Stimulated activated CD8-positive, alpha-beta memory T cell treated with anti-CD3 and anti-CD28 coated beads, Interleukin-4, amount 100 ng/mL, for 24 hours (primary cell): ENCODE measurements around the gene DNAH6.

Experiments used
- DNase-seq: peaks from one replicate; pipeline ENCODE4 v3.0.0-alpha.2; 2020; ENCODE audit warnings: low read depth

DNAH6 gene

DNA sequence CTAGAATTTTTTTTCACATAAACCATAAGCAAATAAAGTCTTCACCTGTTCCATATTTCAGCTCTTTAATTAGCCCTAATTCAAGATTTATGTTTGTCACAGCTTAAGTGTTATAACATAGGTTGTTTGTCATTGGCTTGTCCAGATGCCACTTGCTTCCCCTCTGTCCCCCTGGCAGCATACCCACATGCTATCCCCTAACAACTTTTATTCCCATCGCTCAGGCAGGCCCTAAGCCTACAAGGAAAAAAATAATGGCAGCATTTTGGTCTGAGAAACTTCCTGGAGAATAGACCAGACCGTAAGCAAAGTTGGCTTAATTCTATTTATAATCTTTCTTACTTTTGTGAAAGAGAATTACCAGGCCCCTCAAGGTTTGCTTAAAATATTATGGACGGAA, 173.9 kb downstream of the DNAH6 start:
- DNase-seq = no peak

DNA sequence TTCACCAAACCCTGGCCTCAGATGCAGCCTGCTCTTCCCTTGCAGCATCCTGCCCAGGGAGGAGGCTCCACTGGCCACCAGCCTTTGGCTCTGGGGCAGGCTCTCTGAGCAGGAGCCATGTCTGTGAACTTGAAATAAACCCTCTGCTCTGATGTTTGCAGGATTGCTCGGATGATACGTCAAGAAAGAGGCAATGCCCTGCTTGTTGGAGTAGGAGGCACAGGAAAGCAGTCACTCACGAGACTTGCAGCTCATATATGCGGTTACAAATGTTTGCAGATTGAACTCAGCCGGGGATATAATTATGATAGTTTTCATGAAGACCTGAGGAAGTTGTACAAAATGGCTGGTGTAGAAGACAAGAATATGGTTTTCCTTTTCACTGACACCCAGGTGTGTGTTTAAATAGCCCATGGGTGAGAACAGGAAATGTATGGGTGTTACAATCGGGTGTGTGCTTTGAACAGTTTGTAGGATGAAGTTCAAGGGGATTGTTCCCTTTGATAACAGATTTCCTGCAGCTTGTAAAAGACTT, 177.9 kb downstream of the DNAH6 start:
- DNase-seq = no peak

DNA sequence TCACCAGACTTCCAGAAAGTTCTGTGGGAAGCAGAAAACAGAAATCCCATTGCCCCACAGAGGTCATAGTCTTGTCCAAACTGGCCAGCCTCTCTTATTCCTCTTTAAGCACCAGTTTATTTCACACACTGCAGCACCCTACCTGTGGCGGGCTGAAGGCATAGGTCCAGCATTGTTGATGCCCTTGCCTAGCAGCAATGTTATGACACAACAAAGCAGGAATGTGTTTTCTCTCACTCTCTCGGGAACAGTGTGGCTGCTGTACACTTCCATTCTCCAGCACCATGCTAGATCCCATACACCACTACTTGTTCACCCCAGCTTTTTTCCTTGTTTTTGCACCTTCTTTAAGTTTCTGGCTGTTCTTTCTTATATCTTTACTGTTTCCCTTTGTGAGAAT, 181.6 kb downstream of the DNAH6 start:
- no peak for DNase-seq

DNA sequence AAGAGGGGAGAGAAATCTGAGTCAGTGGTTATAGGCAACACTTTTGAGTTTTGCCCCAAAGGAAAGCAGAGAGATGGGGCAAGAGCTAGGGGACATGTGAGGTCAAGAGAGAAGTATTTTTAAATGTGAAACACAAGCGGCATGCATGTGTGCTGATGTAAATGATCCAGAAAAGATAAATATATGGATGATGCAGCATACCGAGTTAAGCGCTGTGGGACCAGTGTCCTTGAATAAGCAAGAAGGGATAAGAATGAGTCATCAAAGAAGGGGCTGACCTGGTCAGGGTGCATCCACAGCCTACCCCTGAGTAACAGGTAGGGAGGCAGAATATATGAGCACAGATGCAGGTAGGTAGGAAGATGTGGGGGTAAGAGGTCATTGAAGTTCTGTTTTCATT, 183.7 kb downstream of the DNAH6 start:
- no peak for DNase-seq

DNA sequence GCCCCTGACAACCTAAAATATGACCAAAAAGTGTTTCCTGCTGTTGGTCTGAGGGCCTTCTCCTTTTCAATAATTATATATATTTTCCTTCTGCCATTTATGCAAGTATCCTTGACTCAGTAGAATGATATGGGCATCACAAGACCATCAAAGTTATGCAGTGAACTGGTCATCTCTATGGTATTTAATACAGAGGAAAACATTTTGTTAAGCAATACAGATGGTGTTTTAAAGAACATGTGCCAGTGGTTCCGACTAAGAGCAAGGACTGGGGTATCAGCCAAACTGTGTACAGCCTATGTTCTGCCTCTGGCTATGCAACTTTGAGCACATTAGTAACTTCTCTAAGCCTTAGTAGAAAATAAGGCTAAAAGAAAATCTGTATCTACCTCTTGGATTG, 185.6 kb downstream of the DNAH6 start:
- no peak for DNase-seq

DNA sequence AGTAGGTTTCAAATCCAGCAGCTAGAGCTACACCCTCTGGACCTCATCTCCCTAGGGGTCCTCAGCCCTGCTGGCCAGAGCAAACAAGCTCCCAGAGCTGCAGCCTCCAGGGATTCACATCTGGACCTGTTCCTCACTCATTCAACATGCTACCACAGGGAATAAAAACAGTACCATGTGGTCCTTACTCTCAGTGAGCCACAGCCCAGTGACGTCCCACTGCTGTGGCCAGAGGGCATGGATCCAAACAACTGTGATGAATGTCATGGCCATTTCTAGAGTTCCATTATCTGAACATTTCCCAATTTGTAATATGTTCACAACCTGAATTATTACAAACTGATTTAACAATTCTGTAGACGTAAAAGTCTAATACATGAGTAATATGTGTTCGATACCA, 186.6 kb downstream of the DNAH6 start:
- no peak for DNase-seq

DNA sequence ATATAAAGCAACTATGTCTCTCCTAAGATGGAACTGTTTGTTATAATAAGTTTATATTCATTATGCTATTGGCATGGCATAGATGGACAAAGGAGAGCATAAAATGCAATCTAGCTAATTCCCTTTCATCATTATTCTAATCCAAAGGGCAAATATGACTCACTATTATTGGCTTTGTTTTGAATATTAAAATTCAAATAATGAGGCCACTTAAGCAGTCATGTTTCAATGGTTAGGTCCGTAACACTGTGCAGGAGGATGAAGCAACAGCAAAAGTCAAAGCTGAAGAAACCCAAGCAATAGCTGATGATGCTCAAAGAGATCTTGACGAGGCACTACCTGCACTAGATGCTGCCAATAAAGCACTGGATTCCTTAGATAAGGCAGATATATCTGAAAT, 187.5 kb downstream of the DNAH6 start:
- no peak for DNase-seq

DNA sequence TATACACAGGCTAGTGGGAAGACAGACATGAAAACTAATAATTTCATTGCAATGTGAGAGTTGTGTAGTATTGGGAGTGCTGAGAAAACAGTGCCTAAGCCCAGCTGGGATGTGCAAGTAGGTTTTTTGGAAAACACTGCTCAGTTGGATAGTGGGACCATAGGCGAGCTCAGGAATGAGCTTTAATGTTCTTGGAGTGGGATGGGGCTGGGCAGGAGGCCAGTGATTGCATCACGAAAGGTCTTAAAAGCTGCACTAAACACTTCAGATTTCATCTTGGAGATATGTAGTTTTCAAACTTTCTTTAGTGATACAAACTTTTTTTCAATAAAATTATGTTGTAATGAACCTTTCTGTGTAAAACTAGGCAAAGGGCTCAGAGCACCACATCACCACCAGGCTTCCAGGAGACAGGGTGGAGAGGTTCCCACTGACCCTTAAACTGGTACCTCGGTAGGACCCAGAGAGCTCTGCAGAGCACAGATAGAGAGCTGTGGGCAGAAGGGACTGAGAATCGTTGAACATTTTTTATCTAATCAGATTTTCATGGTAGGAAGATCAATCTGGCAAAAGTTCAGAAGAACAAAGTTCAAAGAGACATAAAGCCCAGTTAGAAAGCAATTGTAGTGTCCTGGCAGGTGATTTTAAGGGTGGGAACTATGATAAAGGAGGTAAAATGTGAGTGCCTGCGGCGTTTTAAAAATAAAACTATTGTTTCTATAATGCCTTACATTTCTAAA, 188.4 kb downstream of the DNAH6 start:
- DNase-seq = no peak

DNA sequence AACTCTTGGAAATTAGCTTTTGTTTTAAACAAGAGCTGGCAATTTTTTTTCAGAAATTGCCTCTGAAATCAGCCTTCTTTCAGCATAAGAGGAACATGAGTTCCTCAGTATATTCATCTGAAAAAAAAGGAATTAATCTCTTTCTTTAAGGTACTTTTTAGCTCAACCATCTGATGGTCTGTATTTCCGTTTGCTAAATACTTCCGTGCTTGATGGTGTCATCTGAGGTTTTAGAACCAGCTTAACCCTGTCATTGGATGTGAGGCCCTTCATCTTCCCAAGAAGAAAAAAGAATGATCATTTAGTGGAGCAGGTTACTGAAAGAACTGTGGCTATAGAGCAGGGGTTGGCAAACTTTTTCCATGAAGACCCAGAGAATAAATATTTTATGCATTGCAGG, 189.6 kb downstream of the DNAH6 start:
- no peak for DNase-seq

DNA sequence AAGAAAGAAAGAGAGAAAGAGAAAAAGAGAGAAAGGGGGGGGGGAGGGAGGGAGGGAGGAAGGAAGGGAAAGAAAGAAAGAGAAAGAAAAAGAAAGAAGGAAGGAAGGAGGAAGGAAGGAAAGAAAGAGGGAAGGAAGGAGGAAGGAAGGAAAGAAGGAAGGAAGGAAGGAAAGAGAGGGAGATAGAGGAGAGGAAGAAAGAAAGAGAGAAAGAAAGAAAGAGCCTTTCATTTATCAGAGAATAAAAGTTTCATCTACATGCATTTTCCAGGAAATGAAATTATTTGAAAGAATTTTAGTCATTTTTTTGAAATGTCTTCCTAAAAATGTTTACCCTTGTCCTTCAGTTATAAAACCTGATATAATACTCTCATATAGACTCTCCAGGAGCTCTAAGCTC, 192.1 kb downstream of the DNAH6 start:
- DNase-seq = no peak

DNA sequence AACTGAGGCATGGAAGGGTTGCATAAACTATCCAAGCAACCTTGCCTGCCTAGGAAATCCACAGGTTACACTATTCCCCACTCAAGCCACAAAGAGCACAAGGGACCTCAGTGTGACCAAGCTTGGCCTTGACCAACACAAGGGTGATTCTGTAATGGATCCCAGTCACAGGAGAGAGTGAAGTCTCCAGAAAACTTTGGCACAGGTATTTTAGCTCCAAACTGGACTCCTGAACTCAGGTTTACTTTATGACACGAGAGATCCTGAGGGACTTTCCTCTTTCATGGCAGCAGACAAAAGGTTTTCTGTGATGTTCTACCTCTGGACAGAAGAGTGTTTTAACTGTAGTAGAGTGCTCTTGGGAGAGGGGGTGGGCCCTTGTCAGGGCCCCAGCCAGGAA, 195.4 kb downstream of the DNAH6 start:
- no peak for DNase-seq

DNA sequence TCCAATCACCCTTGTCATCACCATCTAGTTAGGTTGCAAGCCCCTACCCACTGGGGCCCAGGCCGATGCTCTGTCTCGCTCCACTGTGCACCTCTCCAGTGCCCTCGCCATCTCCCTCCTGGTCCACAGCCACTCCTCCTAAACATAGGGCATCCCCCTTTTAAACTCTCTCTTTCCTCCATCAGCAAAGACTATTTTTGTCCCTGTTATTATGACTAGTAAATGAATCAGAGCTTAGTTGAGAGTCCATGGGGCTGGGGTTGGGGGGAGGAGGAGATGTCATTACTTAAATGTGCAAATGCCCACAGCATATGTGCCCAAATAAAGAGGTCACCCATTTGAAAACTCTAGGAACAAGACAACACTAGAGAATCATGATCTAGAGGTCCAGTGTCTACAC, 197.1 kb downstream of the DNAH6 start:
- no peak for DNase-seq

DNA sequence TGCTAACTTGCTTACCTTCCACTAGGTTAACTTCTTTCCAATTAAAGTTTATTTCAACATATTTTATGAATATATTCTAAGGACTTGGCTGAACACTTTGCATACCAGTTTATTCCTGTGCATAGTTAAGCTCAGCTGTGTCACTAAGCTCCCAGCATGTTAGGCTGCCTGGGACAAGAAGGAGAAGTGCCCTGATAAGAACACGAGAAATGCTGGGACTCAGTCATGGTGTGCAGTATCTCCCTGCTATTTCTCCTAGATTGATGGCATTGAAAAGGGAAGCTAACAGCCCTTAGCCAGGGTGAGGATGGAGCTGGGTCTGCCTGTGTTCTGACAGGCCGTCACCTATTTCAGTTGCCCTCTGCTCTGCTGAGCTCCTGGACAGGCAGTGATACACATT, 200.3 kb downstream of the DNAH6 start:
- no peak for DNase-seq

DNA sequence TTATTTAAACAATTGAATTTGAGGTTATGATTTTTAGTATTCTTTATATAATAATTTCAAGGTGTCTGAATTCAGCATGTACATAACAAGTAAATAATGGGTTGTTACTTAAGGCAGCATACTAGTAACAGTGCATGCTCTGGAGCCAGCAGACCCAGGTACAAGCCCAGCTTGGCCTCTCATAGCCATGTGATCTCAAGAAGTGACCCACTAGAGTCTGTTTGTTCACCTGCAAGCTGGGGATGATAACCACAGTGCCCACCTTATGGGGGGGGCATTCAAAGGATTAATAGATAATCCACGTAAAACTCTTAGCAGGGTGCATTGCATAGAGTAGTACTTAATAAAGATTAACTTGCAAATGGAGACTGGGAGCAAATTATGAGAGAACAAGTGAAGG, 201.0 kb downstream of the DNAH6 start:
- DNase-seq = no peak

DNA sequence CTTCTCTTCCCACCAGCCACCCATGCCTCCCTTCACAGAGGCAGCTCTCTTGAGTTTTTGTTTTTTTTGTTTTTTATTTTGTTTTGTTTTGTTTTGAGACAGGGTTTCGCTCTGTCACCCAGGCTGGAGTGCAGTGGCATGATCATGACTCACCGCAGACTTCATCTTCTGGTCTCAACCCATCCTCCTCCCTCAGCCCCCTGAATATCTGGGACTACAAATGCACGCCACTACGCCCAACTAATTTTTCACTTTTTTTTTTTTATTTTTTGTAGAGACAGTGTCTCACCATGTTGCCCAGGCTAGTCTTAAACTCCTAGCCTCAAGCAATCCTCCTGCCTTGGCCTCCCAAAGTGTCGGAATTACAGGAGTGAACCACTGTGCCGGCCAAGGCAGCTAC, 203.1 kb downstream of the DNAH6 start:
- DNase-seq = no peak

DNA sequence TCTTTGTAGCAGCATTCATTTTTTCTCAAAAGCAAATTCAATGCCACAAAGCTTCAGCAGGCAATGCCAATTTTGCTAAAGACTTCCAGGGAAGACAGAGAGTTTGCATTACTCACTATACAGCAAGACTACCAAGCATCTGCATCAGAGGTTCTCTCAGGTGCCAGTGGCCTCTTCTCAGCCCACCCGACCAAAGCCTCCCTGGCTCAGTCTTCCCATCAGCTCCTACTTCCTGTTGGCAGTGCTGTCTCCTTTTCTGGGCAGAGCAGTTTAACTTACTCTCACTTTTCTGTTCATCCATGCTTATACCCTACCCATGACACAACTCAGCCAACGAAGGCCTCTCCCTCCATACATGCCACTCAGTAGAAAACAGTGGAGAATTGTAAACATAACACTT, 207.5 kb downstream of the DNAH6 start:
- no peak for DNase-seq

DNA sequence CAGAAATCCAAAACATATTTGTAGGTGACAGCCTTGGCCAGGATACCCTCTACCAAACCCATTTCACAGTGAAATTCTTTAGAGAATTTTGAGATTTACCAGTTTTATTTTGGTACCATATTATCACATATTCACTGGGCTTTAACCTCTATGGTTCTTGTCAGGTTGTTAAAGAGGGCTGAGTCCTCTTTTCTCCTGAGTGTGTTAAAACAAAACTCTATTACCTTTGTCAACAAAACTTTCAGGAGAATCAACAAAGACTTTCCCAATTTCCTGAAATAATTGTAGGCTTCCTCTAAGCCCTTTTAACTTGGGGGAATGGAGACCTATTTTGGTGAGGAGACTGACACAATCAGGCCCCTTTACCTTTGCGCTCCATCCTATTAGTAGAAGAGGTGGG, 209.4 kb downstream of the DNAH6 start:
- no peak for DNase-seq

DNA sequence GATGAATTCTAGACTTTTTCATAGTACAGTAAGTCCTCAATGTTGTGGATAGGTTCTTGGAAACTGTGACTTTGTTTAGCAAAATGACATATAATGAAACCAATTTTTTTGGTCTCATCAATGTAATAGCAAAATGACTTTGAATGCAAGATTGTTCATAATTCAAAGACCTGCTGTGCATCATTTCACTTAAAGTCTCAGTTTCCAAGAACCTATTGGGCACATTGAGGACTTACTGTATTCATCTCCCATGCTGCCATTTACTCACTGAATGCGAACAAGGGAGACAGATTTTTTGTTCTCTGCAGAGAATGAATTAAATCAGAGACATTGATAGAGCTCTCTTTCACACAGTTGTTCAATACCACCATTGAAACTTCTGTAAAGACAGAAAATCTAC, 211.0 kb downstream of the DNAH6 start:
- DNase-seq = no peak

DNA sequence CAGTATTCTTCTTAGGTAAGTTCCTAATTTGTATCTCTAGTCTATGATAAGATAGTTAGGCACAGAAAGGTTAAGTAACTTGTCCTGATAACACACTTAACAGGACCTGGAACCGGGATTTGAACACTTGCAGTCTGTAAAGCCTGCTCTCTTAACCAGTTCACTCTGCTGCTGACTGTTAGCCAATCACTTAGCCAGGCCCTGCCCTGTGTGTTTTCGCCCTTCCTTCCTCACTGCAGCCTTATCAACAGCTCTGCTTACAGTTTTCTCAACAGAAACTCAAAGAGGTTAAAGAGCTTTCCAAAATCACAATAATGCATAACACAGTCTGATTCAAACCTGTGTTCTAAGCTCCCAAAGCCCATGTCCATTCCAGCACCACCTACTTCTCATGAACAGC, 212.9 kb downstream of the DNAH6 start:
- no peak for DNase-seq

DNA sequence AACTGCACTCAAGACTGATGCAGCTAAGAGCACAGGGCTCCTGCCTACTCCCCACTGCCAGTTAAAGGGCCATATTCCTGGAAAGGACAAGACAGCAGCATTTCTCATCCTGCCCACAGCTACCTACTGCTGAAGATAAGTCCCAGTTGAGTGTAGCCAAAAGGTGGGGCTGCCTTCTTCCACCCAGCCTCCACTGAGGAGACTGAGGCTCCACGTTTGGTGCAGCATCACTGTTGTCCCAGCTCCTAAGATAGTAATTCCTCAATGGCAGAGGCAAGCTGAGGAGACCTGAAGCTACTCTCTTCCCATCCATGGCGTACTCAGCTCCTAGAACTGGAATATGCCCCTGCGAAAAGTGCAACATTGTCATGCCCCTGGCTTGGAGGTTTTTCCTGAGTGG, 214.9 kb downstream of the DNAH6 start:
- no peak for DNase-seq

DNA sequence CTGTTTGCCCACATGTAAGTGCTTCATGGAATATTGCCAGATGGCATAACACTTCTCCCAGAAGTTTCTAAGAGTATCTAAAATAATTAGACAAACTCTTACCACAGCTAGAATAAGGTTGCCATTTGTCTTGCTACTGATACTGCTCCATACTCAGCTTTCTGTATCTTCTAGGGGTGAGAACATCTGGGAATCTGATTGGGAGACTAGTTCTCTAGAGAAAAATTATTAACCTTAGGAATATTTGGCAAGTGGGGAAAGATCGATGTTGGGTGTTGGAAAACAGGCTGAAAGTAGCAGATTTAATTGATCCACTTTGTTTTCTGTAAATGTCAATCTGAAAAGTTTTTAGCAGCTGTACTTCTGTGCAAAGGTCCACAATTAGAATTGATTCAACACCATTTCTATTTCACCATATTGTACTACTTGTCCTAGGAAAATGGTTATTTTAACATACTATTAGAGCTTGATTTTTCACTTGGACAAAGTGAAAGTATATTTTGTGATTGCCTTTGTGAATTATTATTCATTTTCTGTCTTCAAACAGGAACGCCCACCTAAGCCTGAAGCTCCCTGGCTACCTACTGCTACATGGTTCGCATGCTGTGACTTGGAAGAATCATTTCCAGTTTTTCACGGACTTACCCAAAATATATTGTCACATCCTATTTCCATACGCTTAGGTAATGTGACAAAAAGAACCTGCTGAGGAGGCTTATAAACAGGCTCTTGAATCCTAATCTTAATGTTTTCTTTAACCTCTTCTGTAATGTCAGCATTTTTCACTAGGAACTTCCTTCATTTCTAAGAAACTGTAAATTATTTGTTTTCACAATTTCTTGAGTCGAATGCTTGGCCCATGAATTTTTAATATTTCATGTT, 216.8 kb downstream of the DNAH6 start:
- DNase-seq = no peak

DNA sequence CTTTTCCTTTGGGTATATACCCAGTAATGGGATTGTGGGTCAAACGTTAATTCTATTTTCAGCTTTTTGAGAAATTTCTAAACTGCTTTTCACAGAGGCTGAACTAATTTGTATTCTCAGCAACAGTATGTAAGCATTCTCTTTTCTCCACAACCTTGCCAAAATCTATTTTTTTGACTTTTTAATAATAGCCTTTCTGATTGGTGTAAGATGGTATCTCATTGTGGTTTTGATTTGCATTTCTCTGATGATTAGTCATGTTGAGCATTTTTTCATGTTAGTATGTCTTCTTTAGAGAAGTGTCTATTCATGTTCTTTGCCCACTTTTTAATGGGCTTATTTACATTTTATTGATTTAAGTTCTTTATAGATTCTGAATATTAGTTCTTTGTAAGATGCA, 219.1 kb downstream of the DNAH6 start:
- DNase-seq = no peak

DNA sequence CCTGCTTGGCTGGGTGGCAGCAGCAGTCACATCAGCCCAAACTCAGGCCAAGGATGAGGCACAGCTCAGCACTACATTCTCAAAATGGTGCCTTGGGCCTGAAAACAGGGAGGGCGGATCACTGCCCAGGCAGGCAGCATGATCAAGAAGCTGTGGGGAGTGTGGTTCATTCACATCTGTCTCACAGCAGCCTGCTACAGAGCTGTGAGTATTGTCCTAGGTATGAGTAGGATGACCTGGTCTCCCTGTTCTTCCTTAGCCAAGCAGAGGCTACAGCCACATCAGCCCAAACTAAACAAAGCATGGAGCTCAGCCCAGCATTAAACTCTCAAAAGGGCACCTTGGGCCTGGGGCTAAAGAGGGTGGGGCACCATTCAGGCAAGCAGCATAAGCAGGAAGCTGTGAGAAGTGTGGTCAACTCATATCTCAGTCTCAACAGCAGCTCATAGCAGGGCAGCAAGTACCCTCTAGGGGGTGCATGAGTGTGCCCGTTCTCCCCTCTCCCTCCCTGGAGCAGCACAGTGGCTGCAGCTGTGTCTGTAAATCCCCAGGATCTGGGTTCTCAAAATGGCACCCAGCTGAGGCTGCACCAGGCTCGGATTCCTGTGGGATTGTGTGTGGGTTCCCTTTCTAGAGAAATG, 225.0 kb downstream of the DNAH6 start:
- DNase-seq = peak; percentile 8
